GM19397 (cell line): Measurements from ENCODE around the gene TSC22D2.

Experiments used
- ATAC-seq: cut with Tn5 transposase; IDR thresholded peaks from one replicate; pipeline ENCODE4 v1.9.1; 2021; ENCODE audit warnings: mild to moderate bottlenecking, moderate library complexity; ENCODE audit not compliant: unreplicated experiment

Gene TSC22D2

DNA sequence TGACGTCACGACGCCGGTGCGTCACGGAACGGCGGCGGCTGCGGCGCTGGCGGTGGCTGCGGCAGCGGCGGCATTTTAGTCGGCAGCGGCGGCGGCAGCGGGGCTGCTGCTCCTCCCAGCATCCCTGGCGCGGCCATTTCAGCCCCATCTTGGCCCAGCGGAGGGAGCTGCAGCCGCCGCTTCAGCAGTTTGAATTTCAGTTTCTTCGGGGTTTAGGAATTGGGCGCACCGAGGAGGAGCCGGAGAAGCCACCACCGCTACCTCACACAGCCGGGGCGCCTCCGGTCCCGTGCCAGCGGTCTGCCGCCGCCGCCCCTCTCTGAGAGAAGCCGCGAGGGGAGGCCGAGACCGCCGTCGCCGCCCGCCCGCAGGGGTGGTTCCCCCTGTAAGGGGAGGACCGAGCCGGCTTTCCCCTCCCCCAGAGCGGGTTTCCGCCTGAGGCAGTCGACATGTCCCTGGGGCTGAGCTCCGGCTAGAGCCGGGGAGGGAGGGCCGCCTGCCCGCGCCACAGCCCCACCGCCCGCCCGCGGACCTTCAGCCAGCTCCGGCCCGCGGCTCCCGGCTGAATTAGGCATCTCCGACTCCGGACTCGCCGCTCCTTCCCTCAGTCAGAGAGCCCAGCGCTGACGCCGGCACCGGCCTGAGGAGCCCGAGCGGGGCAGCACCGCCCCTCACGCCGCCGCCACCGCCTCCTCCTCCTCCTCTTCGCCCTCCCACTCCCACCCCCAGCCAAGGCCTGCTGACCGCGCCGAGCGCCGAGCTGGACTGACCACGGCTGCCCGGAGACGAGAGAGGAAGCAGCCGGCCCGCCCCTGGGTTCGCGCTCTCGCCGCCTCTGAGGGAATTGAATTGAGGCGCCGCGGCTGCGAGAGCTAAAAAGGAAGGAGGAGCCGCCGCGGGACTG lies at the start of gene TSC22D2:
Gene TSC22D2 (plus strand): TSS at position 78 of the 904 bp plus-strand sequence. CDS start 1,053 bp downstream, outside the sequence.
- peak; percentile 67 for ATAC-seq

DNA sequence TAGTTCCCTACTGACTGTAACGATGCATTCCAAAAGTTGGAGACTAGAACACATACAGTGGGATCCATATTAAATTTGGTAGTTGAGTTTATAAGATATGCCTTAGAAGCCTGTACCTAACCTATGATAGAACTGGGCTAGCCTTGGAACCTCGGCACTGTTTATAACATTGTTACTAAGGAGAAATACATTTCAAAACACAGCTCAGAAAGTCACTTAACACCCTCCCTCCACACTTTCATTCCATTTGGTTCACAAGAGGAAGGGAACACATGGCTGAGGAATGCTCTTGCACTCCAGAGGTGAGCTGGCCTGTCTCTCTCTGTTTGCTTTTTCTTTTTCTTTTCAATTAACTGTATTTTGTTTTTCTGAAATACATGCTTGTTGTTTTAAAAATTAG lies 48.7 kb upstream of the TSC22D2 start:
- ATAC-seq, result no peak

DNA sequence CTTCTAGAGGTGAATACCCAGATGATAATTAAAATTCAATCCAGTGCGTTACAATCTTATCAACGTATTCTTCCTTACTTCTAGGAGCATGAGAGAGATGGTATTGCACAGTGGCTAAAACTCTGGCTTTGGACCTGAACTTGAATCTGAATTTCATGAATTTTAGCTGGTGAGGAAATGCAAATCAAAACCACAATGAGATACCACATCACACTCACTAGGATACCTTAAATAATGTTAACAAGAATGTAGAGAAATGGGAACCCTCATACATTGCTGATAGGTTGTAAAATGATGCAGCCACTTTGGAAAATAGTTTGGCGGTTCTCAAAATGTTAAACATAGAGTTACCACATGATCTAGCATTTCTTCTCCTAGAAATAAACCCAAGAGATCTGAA lies 47.1 kb upstream of the TSC22D2 start:
- ATAC-seq, result no peak

DNA sequence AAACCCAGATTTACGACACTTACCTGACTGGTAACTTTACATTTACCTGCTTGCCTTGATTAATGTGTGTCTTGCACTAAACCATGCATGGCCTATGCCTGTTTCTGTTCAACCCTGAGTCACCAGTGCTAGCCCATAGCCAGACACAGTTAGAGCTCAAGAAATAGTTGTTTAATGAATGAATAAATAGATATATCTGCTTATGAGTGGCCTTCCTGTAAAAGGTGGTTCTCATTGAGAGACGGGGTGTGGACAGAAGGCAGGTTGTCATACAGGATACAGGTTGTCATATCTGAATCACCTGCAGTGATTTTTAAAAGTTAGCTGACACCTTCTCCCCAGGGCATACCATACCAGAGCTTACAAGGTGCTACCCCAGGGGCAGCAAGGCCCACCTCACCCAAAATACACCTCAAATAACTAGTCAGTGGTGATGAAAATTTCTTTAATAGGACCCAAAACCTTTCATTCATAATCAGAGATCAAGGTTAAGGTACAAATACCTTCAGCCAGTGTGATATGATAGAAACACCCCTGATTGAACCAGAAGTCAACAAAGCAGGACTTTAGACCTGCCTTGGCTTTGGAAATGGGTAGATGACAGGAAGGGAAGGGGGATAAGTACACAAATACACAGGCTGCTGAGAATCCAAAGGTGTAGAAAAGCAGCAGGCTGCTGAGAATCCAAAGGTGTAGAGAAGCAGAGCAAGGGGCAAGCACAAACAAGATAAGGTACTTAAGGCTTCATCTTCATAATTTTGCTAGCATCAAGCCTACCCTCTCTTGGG lies 45.4 kb upstream of the TSC22D2 start:
- ATAC-seq, result no peak

DNA sequence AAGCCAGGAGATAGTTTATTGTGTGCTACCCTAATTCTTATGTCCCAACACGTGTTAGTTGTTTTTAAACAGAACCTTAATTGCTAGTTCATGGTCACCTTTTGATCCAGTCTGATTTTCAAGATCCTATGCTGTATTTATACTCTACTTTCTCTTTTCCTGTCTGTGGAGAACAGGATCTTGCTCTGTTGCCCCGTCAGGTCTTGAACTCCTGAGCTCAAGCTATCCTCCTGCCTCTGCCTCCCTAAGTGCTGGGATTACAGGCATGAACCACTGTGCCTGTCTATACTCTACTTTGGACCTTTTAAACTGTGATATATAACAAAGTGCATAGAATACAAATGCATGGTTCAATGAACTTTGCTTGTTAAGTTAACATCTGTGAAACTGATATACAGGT lies 44.7 kb upstream of the TSC22D2 start:
- no peak for ATAC-seq

DNA sequence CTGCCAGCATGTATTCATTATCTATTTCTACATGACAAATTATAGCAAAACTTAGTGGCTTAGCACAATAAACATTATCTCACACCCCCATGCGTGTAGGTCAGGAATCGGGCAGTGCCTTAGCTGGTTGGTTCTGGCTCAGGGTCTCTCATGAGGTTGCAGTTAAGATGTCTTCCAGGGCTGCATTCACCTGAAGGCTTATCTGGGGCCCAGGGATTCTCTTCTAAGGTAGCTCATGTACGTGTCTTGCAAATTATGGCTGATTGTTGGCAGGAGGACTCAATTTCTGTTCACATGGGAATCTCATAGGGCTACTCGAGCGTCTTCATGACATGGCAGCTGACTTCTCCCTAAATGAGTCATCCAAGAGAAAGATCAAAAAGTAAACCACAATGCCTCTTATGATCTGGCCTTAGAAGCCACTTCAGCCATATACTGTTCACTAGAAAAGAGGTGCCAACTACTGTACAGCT lies 42.9 kb upstream of the TSC22D2 start:
- no peak for ATAC-seq

GRCh38 chr3:150367757-150368156 lies 40.3 kb upstream of the TSC22D2 start:
- no peak for ATAC-seq

DNA sequence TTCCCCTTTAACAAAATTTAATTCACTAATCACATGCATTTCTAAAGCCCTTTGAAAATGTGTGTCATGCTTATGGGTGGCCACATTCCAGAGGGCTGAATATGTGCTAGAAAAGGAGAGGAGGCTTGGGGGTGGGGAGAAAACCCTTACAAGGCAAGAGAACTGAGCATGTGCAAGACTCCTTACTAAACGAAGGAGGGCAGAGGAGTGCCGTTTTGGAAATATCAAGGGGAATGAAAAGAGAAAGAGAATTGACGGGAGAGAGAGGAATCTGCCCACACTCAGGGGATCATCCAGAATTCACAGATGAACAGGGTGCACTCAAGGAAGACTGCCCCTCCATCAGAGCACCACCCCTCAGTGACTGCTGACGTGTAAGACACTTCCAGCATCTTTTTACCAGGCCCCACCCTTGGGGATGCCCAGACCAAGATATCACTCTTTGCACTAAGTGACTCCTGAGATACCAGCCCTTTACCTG lies 37.9 kb upstream of the TSC22D2 start:
- no peak for ATAC-seq

GRCh38 chr3:150370999-150371398 lies 37.1 kb upstream of the TSC22D2 start:
- no peak for ATAC-seq

DNA sequence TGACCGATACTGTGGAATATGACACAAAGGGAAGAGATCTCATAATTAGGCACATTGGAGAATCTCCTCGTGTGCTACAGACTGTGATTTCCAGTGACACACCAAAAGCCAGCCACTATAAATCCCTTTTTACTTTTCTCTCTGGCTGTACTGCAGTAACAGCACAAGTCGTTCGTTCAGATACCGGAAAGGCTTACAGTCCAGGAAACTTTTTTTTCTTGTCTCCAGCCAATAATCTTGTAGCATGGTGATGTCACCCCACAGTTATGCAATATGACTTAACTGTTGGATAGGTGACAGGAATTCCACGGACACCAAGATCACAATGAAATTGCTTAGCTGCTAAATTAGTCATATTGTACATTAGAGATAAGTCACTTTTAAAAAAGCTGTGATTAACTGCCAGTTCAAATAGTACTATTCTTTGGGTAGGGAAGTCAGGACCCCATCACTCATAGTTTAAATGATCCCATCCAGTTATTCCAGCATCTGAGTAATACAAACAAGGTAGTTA lies 36.3 kb upstream of the TSC22D2 start:
- no peak for ATAC-seq

DNA sequence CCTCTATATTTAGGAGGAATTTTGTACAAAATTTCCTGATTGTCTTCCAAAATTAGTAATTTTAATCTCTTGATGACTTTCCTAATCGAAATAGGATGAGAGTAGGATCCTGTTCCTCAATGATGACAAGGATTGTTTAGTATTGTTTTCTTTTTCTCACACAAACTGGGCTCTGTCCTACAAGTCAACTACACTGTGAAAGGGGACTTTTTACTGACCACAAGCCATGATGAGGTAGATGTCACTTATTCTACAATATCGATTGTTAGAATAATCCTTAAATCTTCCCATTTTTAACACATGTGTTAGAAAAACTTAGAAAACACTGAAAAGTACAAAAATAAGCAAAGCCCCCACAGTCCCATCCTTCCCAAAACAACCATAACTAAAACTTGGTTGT lies 35.8 kb upstream of the TSC22D2 start:
- ATAC-seq, result no peak

- ATAC-seq, result no peak
Observed at GRCh38 chr3:150372722-150373121, 35.4 kb upstream of the TSC22D2 start.

- no peak for ATAC-seq
Observed at GRCh38 chr3:150373234-150373875, 34.7 kb upstream of the TSC22D2 start.

DNA sequence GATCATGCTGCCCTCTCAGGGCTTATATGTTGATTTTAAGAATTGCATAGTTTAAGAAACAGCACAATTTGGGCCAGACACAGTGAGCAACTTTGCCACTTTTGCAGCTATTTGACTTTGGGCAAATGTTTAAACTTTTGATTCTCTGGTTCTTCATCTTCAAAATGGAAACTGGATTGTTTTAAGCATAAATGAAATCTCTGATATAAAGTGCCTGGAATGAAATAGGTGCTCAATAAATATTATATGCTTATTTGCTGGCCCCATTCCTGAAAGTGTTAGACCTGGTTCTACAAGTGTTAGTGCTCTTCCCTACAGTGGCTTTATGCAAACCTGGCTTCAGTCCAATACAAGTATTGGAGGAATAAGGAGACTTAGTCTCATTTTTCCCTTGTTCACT lies 33.1 kb upstream of the TSC22D2 start:
- ATAC-seq, result no peak

- ATAC-seq, result no peak
Observed at GRCh38 chr3:150376001-150376848, 31.9 kb upstream of the TSC22D2 start.

- ATAC-seq, result no peak
Observed at GRCh38 chr3:150377601-150378300, 30.3 kb upstream of the TSC22D2 start.

GRCh38 chr3:150378301-150378748 lies 29.8 kb upstream of the TSC22D2 start:
- ATAC-seq, result no peak

- ATAC-seq, result no peak
Observed at GRCh38 chr3:150379469-150379868, 28.6 kb upstream of the TSC22D2 start.
